HG02759 (cell line): Measurements from ENCODE around the gene PTBP3.
"Not testable (repeated sequence)": the region's sequence is repeated elsewhere in the genome, so short reads cannot be mapped to it uniquely, and the experiment has no call there.

Experiments
- ATAC-seq: cut with Tn5 transposase; IDR thresholded peaks from one replicate; pipeline ENCODE4 v1.9.1; 2021; ENCODE audit warnings: mild to moderate bottlenecking, moderate library complexity; ENCODE audit not compliant: unreplicated experiment

PTBP3 gene, protein sequence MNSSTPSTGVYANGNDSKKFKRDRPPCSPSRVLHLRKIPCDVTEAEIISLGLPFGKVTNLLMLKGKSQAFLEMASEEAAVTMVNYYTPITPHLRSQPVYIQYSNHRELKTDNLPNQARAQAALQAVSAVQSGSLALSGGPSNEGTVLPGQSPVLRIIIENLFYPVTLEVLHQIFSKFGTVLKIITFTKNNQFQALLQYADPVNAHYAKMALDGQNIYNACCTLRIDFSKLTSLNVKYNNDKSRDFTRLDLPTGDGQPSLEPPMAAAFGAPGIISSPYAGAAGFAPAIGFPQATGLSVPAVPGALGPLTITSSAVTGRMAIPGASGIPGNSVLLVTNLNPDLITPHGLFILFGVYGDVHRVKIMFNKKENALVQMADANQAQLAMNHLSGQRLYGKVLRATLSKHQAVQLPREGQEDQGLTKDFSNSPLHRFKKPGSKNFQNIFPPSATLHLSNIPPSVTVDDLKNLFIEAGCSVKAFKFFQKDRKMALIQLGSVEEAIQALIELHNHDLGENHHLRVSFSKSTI

DNA sequence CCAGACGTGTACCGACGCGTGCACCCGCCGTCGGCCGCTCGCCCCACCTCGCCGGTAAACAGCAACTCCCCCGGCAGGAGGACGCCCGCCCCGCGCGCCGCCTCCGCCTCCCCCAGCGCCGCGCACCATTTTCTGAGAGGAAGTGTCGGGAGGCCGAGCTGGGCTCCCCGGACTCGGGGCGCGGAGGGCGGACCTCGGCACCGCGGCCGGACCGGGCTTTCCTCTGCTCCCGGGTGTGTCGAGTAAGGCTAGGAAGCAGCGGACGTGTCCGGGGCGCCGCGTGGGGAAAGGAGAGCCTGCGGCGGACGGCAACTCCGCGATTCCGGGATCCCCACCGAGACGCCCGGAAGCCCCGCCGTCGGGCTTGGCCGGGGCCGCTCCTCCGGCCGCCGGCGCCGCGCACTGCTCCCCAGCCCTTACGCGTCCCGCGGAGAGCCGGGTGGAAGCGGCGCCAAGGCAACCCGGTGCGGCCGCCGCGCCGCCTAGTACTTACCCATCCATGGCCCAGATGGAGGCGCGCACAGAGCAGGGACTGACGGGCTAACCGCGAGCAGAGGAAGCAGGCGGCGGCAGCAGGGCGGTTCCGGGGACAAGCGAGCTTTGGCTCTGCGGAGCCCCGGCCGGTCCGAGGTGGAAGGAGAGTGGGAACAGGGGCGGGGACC is at the start of gene PTBP3:
PTBP3 (minus strand) TSS at position 643 of the 662 bp plus-strand sequence. CDS start 35,754 bp downstream, outside the sequence.
- peak; percentile 62 for ATAC-seq

DNA sequence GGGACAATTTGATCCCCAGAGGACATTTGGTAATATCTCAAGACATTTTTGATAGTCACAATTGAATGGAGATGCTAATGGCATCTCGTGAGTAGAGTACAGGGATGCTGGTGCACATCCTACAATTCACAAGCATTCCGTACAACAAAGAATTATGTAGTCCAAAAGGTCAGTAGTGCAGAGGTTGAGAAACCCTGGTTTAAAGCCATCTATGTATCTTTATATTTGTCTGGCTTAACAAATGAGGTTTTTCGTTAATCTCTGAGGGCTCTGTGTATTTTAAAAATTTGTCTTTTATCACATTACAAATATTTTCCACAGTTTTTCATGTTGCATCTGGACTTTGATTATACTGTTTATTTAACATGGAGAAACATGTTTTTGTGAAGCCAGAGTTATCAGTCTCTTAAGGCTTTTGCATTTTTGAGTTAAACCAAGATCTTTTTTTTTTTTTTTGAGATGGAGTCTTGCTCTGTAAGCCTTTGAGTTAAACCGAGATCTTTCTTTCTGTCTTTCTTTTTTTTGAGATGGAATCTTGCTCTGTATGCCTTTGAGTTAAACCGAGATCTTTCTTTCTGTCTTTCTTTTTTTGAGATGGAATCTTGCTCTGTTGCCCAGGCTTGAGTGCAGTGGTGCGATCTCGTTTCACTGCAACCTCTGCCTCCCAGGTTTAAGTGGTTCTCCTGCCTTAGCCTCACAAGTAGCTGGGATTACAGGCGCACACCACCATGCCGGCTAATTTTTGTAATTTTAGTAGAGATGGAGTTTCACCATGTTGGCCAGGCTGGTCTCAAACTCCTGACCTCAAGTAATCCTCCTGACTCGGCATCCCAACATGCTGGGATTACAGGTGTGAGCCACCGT is 49.3 kb upstream of the PTBP3 start:
- ATAC-seq: no peak

DNA sequence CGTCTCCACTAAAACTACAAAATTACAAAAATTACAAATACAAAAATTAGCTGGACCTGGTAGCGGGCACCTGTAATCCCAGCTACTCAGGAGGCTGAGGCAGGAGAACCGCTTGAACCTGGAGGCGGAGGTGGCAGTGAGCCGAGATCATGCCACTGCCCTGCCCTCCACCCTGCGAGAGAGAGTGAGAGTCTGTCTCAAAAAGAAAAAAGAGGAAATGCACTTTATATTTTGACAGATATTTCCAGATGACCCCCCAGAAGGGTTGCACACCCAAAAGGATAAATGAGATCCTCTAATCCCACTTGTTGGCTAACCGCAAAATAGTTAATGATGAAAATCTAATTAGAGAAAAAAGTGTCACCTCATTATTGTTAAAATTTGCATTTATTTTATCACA is 48.6 kb upstream of the PTBP3 start:
- ATAC-seq: no peak

DNA sequence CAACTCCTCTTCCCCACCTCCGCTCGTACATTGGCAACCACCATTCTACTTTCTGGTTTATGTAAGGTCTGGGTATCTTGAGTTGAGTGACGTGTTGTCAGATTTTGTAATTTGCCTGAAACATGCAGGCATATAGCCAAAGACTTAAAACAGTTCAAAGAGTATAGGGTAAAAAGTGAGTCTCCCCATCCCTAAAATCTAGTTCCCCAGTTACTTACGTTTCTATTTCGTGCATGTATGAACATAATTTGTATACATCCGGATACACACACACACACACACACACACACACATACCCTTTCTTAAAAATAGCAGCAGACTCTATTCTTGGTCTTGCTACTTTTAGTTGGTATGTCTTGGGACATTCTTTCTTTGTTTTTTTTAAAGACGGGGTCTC is 47.4 kb upstream of the PTBP3 start:
- no peak for ATAC-seq

DNA sequence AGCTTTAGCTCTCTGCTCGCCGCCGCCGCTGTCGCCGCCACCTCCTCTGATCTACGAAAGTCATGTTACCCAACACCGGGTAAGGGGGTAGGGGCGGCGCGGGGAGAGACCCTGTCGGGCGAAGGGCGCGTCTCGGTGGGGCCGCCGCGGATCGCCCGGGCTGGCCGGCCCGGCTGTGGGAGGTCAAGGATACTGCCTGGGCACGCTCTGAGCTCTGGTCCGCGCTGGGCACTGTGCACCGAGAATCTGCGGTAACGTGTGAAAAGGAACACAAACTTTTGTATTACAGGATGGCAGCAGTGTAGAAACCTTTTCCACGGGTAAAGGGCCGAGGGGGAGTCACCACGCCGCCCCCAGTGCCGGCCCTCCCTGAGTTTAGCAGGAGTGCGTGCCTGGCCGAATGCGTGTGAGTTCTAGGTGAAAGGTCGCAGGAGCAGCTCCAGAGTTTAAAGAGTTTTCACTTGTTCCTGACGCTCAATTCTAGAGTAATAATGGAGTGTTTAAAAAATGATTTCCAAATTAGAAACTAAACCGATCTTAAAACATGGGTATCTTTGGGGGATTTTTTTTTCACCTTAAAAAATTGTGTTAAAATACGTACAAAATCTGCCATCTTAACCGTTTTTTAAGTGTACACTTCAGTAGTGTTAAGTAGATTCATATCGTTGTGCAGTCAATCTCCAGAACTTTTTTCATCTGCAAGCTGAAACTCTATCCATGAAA is 46.8 kb upstream of the PTBP3 start, which contains the start of gene HSDL2:
HSDL2 (plus strand) TSS at position 7 of the 723 bp plus-strand sequence; CDS start at position 63, 56 bp downstream.
- peak; percentile 26 for ATAC-seq

DNA sequence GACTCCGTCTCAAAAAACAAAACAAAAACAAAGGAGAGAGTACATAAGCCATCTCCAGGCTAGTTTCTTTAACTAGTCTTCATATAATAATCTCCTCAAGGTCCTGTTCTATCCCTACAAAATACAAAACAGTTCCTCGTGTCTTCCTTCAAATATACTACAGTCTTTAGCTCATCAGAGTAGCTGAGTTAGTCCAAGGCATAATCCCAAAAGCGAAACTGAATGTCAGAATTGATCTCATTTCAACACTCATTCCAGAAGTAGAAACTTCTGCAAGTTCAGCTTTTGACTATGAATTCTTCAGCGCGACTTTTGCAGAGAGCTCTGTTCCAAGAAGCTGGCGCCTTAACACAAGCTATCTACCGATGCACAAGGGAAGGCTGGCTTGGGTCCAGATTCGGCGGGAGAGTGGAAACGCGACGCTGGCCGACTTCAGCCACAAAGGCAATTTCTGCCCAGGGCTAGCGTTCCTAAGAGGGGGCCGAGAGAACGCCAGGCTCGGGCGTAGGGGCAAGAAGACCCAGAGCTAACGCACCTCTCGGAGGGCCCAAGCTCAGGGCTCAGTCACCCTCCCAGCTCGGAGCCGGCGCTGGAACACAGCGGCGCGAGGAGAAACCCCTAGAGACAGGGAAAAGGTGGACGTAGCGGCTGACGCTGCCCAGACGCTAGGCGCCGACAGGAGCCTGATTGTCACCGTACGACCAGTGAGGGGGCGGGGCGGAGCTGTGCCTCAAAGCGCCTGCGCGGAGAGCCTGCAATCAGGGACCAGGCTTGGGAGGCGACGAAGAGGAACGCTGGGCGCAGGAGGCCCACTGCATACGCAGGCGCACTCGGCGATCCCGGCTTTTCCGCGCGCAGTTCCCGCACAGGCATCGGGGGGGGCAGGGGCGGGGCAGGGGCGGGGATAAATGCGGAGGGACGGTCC is 46.0 kb upstream of the PTBP3 start:
- ATAC-seq: peak; percentile 87

DNA sequence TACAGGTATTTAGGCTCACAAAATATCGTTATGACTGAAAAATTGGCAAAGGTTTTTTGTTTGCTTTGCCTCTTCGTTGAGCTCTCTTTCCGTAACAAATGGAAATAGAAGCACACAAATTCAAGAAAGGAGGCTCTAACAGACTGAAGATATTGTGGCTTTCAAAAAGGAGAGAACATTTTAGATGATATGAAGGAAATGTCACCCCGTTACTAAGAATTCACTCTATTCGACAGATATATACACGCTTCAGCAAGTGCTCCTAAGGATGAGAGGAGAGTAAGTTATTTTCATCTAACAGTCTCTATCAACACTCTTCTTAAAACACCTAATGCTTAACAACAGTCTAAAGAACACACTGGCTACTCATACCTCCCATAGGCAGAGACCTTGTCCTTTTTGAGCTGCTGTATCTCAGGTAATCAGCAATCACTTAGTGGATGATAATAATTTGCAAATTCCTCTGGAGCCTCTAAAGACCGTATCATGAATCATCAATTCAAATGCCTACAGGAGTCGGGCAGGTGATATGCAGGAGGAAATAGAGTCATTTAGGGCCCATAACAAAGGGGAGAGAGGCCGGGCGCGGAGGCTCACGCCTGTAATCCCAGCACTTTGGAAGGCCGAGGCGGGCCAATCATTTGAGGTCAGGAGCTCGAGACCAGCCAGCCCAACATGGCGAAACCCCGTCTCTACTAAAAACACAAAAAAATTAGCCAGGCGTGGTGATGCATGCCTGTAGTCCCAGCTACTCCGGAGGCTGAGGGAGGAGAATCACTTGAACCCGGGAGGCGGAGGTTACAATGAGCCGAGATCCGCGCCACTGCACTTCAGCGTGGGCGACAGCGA is 45.1 kb upstream of the PTBP3 start:
- ATAC-seq: peak; percentile 15

DNA sequence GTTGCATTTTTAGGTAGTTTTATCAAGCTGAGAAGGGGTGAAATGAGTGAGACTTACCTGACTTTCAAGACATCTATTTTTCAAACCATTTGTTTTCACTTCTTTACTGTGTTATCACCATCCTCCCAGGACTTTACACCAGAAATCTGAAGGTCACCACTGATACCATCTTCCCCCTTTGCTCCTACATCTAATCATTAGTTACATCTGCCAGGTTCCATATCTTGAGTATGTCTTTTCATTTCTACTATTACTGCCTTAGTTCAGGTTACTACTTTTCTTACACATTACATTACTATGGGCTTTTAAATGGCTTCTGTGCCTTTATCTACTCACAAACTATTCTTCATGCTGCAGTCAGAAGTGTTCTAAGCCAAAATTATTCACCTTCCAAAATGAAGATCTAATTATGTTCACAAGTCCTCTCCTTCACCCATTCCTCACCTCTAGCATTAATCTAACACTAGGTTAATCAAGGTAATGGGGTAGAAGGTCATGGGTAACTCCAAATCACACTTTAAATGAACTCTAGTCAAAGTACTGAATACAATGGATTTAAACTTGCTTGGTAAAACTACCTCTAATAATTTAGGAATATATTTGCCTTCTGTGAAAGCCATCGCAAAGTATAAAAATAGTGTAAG is 44.4 kb upstream of the PTBP3 start:
- no peak for ATAC-seq

DNA sequence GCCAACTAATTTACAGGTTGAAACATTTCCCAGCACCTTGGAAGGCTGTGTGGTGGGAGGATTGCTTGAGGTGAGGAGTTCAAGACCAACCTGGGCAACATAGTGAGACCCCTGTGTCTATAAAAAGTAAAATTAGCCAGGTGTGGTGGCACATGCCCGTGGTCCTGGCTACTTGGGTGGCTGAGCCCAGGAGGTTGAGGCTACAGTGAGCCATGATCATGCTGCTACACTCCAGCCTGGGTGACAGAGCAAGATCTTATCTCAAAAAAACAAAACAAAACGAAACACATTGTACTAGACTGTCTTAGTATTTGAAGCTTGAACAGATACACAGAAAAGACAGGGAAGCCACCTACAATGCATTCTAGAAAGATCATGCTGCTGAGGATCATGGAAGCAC is 43.7 kb upstream of the PTBP3 start:
- no peak for ATAC-seq

DNA sequence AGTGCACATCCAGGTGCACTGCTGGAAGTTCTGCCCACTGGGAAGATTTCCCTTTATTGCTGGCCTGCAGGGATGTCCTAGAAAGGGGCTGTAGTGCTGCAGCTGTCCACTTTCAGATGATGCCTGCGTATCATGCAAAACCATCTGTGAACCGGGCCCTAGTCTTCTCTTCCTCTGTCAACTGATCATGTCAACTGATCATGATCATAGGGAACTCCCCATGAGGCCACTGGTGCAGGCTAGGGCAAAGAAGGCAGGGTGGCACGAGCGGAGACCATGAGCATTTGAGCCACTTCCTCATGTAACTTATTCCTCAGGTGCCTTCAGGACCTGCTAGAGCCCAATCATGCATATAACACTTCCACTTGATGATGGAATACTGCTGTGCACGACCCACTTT is 41.9 kb upstream of the PTBP3 start:
- ATAC-seq: no peak

DNA sequence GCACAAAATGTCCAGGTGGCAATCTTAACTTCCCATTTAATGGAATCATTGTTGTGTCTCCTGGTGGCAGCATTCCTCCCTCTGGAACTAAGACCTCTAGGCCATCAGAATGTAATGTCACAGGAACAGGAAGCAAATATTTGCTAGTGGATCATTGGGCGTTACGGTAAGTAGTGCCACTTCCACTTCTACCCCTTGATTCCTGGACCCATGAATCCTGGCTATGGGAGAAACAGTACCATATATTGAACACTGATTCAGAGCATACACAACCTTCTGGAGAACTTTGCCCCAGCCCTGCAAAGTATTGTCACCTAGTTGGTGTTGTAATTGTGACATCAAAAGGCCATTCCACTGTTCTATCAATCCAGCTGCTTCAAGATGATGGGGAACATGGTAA is 40.8 kb upstream of the PTBP3 start:
- not testable (repeated sequence) for ATAC-seq

DNA sequence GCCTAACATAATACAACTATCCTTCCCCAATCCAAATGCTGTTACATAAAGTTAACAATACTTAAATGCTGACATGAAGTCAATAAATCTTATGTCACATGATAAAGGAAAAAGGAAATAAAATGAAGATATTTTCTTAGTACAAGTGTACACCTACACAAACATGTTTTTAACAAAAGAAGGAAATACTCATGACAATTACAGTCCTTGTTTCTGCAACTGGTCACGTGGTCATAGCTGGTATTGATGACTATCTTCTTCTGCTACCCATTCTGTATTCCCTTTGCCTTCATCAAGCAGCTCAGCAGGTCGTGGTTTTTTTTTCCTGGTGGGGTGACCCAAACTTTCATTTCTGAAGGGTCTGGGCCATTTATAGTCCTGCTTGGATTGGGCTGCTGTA is 40.2 kb upstream of the PTBP3 start:
- not testable (repeated sequence) for ATAC-seq

DNA sequence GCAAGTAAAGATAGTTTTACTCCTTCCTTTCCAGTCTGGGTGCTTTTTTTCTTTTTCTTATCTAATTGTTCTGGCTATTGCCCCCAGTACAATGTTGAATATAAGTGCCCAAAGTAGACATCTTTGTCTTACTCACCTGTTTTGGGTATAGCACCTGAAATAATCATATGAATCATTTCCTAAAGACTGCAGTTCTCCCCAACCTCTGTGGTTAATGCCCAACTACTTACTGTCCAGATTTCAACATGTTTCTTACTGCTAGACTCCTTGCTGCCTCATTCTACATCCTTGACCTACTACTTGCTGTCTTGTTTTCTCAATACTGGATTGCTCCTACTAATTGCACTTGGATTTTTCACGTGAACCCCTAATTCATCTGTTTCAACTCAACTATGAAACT is 37.6 kb upstream of the PTBP3 start:
- ATAC-seq: no peak

DNA sequence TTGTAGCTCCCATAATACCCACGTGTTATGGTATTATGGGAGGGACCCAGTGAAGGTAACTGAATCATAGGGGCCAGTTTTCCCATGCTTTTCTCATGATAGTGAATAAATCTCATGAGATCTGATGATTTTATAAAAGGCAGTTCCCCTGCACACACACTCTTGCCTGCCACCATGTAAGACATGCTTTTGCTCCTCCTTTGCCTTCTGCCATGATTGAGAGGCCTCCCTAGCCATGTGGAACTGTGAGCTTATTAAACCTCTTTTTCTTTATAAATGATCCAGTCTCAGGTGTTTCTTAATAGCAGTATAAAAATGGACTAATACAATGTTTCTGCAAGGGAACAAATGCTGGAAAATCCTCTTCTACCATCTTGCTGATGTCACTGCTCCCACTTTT is 36.4 kb upstream of the PTBP3 start:
- no peak for ATAC-seq

DNA sequence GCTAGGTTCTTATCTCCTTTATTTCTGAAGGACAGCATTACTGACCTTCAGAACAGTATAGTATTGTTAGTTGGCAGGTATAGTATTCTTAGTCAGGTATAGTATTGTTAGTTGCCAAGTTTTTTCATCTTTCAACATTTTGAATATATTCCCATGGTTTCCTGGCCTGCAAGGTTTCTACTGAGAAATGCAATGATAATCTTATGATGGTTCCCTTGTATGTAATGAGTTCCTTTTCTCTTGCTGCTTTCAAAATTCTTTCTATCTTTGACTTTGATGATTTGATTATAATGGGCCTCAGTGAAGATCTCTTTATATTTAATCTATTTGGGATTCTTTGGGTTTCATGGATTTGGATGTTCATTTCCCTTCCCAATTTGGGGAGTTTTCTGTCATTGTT is 34.0 kb upstream of the PTBP3 start:
- ATAC-seq: no peak

DNA sequence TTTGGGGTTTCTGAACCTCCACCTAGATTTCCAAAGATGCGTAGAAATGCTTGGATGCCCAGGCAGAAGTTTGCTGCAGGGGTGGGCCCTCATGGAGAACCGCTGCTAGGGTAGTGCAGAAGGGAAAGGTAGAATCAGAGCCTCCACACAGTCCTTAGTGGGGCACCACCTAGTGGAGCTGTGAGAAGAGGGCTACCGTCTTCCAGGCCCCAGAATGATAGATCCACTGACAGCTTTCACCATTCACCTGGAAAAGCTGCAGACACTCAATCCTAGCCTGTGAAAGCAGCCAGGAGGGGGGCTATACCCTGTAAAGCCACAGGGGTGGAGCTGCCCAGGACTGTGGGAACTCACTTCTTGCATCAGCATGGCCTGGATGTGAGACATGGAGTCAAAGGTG is 33.2 kb upstream of the PTBP3 start:
- ATAC-seq: no peak

DNA sequence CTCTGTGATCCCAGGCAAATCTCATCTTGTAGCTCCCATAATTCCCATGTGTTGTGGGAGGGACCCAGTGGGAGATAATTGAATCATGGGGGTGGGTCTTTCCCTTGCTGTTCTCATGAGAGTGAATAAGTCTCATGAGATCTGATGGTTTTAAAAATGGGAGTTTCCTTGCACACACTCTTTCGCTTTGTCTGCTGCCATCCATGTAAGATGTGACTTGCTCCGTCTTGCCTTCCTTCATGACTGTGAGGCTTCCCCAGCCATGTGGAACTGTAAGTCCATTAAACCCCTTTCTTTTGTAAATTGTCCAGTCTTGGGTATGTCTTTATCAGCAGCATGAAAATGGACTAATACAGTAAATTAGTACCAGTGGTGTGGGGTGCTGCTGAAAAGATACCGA is 31.8 kb upstream of the PTBP3 start:
- not testable (repeated sequence) for ATAC-seq

DNA sequence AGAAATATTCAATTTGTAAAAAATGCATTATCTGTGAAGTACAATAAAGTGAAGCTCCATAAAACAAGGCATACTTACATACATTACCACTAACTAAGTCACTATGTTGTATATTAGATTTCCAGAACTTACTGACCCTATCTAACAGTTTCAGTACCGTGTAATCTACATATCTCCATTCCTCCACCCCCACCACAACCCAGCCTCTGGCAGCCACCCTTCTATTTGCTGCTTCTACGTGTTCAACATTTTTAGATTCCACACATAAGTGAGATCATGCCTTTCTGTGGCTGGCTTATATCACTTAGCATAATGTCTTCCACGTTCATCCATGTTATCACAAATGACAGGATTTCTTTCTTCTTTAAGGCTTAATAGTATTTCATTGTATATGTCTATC is 31.3 kb upstream of the PTBP3 start:
- no peak for ATAC-seq
